ENCODE data around the gene PIK3C2G. TPM values are rescaled to one million over a fixed set of nuclear protein-coding genes. Genes with fewer than 3 reads are reported as not detected.

PIK3C2G gene
- total RNA-seq, 2 donors from 2014 or later, result 0.57 to 0.69 TPM

- Histone ChIP-seq H3K4me1 (no peaks in the 10 kb centered on the region), H3K27ac (no peak overlapping the region), H3K36me3 (no peaks in the 10 kb centered on the region), H3K27me3 (no peaks in the 10 kb centered on the region), H3K9me3 (no peaks in the 10 kb centered on the region), H3K4me3 (no peak overlapping the region), H3K9ac (ENCODE audit: low read depth in 2 of 2, low read length in 2 of 2) (no peak overlapping the region)
- no peak for DNase-seq
- intact Hi-C loops (cut with DNase I), result no loop called here
- no peak for TF ChIP-seq CTCF (IDR thresholded peaks at IDR 0.05)
Measured at GRCh38 chr12:18302809-18303430, 41.6 kb downstream of the PIK3C2G start.

- no peaks in the 10 kb centered on the region for H3K4me1 ChIP-seq
- H3K27me3 ChIP-seq, result no peaks in the 10 kb centered on the region
Measured at GRCh38 chr12:18304609-18305008, 43.3 kb downstream of the PIK3C2G start.

GRCh38 chr12:18306311-18306710 is 45.0 kb downstream of the PIK3C2G start:
- H3K27ac ChIP-seq, result no peak overlapping the region
- no peak overlapping the region for H3K4me3 ChIP-seq
- intact Hi-C loops (cut with DNase I), result no loop called here
- H3K4me1 ChIP-seq, result no peaks in the 10 kb centered on the region
- H3K9me3 ChIP-seq, result no peaks in the 10 kb centered on the region
- no peak for TF ChIP-seq CTCF (IDR thresholded peaks at IDR 0.05)
- DNase-seq, result no peak
- H3K36me3 ChIP-seq, result no peaks in the 10 kb centered on the region
- no peak overlapping the region for H3K9ac ChIP-seq (ENCODE audit: low read depth in 2 of 2, low read length in 2 of 2)
- H3K27me3 ChIP-seq, result no peaks in the 10 kb centered on the region

More at GRCh38 chr12:18304609-18305008, 43.3 kb downstream of the PIK3C2G start:
- no peaks in the 10 kb centered on the region for H3K9me3 ChIP-seq
- no peak overlapping the region for H3K27ac ChIP-seq
- no peak overlapping the region for H3K9ac ChIP-seq (ENCODE audit: low read depth in 2 of 2, low read length in 2 of 2)
- no peaks in the 10 kb centered on the region for H3K36me3 ChIP-seq
- DNase-seq, result no peak
- no peak for TF ChIP-seq CTCF (IDR thresholded peaks at IDR 0.05)
- H3K4me3 ChIP-seq, result no peak overlapping the region
- intact Hi-C loops (cut with DNase I), result no loop called here

- intact Hi-C loops (cut with DNase I), result no loop called here
- H3K9me3 ChIP-seq, result no peaks in the 10 kb centered on the region
Measured at GRCh38 chr12:18313306-18313705, 52.0 kb downstream of the PIK3C2G start.

GRCh38 chr12:18320036-18320617 is 58.8 kb downstream of the PIK3C2G start:
- Histone ChIP-seq H3K9ac (ENCODE audit: low read depth in 2 of 2, low read length in 2 of 2) (no peak overlapping the region), H3K4me3 (no peak overlapping the region), H3K27ac (no peak overlapping the region), H3K27me3 (no peaks in the 10 kb centered on the region), H3K9me3 (no peaks in the 10 kb centered on the region), H3K36me3 (no peaks in the 10 kb centered on the region), H3K4me1 (no peaks in the 10 kb centered on the region)
- DNase-seq, result no peak
- TF ChIP-seq CTCF (IDR thresholded peaks at IDR 0.05), result peak; percentile 51
- intact Hi-C loops (cut with DNase I), result no loop called here

More at GRCh38 chr12:18313306-18313705, 52.0 kb downstream of the PIK3C2G start:
- no peak for TF ChIP-seq CTCF (IDR thresholded peaks at IDR 0.05)
- H3K27me3 ChIP-seq, result no peaks in the 10 kb centered on the region
- no peaks in the 10 kb centered on the region for H3K36me3 ChIP-seq
- no peak overlapping the region for H3K9ac ChIP-seq (ENCODE audit: low read depth in 2 of 2, low read length in 2 of 2)
- no peak overlapping the region for H3K27ac ChIP-seq
- H3K4me1 ChIP-seq, result no peaks in the 10 kb centered on the region
- no peak overlapping the region for H3K4me3 ChIP-seq
- no peak for DNase-seq
